GM10248 (cell line): ENCODE data around the gene TP53RK.

Experiments used
- CTCF ChIA-PET: fragments of 300-600 bp; sonication (Branson Sonifier 250); formaldehyde crosslinking; extraction: SDS; loops from one replicate; lab custom pipeline; 2021; ENCODE audit warnings: antibody characterized with exemption; lab: Yijun Ruan, JAX
- POLR2A ChIA-PET: fragments of 350-650 bp; sonication (Branson Sonifier 250); formaldehyde crosslinking; extraction: SDS; loops from one replicate; lab custom pipeline; 2020; ENCODE audit warnings: antibody characterized with exemption; lab: Yijun Ruan, JAX
- DNase-seq: peaks from one replicate; pipeline ENCODE4 v3.0.0; 2012; ENCODE audit errors: extremely low spot score
- TF ChIP-seq, protein P1 (sequence below): IDR thresholded peaks from 2 replicates; pipeline ENCODE4 v1.5.1; 2012; ENCODE audit warnings: mild to moderate bottlenecking, low read depth; ENCODE audit errors: extremely low read depth, missing control alignments, control extremely low read depth

The TP53RK gene

DNA sequence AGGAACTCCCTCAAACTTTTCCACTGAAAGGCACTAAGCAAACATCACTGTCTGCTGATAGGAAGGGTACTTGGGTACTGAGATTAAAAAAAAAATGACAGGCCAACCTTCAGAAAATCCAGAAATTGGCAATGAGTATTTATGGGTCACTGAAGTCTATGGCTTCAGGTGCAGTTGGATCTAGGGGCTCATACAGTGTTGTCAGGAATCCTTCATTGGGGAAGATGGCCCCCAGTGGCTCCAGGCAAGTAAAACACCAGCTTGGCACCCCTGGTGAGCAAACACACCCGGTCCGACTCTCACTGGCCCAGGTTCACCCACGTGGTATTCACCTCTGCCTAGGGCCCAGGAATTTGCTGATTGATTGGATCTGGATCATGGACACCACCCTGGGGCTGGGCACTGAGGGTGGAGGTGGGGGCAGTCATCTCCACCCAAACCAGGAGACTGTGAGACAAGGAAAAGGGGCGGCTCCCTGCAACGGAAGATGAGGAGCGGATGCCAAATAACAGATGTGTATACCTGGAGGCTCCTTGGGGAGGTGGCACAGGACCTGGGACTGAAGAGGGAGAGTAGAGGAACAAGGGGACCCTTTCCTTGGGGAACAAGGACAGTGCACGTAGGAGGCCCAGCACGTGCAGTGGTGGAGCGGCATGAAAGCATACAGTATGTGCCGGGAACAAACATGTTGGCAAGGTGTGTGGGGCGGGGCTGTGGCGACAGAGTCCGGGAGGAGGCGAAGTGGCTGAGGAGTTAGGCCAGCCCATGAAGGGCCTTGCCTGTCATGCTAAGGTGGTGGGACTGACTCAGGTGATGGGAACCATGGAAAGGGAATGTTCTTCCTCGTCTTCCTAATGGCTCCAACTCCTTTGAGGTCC, 25.0 kb upstream of the TP53RK start:
- DNase-seq, result no peak
- TF ChIP-seq, protein P1, sequence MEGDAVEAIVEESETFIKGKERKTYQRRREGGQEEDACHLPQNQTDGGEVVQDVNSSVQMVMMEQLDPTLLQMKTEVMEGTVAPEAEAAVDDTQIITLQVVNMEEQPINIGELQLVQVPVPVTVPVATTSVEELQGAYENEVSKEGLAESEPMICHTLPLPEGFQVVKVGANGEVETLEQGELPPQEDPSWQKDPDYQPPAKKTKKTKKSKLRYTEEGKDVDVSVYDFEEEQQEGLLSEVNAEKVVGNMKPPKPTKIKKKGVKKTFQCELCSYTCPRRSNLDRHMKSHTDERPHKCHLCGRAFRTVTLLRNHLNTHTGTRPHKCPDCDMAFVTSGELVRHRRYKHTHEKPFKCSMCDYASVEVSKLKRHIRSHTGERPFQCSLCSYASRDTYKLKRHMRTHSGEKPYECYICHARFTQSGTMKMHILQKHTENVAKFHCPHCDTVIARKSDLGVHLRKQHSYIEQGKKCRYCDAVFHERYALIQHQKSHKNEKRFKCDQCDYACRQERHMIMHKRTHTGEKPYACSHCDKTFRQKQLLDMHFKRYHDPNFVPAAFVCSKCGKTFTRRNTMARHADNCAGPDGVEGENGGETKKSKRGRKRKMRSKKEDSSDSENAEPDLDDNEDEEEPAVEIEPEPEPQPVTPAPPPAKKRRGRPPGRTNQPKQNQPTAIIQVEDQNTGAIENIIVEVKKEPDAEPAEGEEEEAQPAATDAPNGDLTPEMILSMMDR, result no peak
- POLR2A ChIA-PET, result no interaction called here
- CTCF ChIA-PET, result no interaction called here

DNA sequence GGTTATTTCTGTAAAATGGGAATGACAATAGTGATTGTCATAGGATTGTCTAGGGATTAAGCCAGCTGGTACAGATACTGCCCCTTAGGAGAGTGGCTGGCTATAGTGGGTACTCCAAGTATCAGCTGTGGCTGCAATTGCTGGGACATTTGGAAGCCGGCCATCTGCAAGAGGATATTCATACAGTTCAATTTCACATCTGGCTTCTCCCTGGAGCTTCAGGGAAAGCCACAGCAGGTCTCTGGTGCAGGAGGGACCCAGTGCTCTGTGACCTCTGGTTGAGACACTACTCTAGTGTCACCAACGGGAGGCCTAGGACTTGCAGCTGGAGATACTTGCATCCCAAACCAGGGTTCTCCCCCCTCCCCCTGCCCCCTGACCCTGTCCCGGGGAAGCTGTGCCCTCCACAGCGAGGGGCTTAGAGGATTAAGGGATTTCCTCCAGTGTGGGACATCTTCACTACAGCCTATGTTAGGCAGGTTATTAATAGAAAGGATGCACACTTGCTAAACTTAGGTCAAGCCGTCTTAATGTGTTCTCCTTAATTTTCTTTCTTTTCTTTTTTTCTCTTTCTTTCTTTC, 22.9 kb upstream of the TP53RK start:
- ChIA-PET CTCF (no interaction called here), POLR2A (no interaction called here)
- TF ChIP-seq, protein P1, result no peak
- DNase-seq, result no peak

DNA sequence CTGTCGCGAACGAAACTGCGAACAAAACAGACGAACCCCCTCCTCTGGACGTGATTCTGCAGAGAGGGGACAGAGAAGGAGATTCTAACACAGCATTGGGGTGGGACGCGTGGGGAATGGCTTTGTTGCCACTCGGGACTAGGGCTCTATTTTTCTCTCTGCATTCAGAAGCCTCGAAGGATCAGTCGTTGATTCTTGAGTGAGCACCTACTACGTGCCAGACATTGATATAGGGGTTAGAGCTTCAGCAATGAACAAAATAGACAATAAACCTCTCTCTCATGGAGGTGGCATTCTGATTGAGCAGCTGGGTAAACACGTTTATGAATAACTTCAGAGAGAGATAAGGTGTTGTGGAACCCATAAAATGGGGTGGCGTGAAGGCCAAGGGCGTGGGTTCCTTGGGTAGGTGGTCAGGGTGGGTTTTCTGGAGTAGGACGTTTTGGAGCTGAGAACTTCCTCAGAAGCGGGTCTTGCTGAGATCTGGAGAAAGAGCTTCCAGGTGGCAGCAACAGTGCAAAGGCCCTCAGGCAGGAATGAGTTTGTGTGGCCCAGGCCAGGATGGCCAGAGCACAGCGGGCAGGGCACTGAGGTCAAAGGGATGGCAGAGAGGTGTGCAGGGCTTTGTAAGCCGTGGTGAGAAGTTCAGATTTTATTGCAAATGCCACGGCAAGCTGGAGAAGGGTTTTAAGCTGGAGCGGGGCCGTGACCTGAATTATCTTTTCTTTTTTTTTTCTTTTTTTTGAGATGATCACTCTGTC, 21.1 kb upstream of the TP53RK start:
- TF ChIP-seq, protein P1, result no peak
- ChIA-PET CTCF (no interaction called here), POLR2A (interaction anchor here (0.6 kb wide), 1 partner anchor 9 kb away, joined by 3 read pairs; no protein-coding TSS in a partner anchor)
- DNase-seq, result no peak

DNA sequence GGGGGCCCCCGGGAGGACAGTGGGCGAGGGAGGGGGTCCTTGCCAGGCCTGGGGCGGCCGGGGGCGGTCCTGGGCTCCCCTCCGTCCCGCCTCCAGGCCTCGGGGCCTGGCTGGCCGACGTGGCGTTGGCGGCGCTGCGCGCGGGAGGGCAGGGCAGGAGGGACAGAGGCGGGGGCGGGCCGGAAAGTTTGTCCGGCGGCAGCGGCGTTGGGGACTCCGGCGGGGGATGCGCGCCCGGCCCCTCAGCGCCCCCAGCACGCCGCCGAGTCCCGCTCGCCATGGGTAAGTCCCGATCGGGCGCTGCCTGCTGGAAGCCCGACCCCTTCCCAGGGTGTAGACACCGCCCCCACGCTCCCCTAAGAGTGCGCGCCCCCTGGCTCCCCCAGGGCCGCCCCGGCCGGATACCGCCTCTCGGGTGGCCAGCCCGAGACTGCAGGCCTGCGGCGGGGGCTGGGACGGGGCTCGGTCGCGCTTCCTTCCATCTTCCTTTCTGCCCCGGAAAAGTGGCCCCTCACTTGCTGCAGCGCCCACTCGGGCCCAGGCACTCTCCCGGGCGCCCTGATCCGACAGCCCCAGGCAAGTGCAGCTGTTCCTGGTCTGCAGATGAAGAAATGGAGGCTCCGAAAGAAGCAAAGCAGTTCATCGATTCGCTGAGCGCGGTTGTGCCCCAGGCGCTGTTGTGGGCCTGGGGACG, 20.4 kb upstream of the TP53RK start, which contains the start of gene SLC2A10:
Gene SLC2A10 (plus strand): TSS at position 191 of the 694 bp plus-strand sequence. CDS start 88 bp downstream, at position 279.
- ChIA-PET POLR2A (no interaction called here), CTCF (interaction anchor here (0.9 kb wide), 1 partner anchor 15 kb away, joined by 3 read pairs; no protein-coding TSS in a partner anchor)
- DNase-seq, result no peak
- TF ChIP-seq, protein P1, result no peak

DNA sequence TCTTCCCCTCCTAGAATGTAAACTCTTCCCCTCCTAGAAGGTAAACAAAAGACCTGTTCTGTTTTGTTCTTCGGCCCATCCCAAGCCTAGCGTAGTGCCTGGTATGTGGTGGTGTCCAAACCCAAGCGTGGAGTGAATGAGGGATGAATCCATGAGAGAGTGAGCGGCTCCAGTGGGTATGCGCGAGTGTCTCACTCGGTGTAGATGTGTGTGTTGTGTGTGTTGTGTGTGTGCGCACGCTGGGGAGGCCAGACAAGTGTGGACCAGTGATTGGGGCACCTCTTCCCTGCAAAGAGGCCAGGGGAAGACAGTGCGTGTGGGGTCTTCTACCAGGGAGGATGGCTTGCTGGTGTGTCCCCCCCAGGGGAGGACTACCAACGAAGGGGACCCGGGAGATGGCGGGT, 19.8 kb upstream of the TP53RK start:
- DNase-seq, result no peak
- POLR2A ChIA-PET, result no interaction called here
- TF ChIP-seq, protein P1, result no peak
- CTCF ChIA-PET, result interaction anchor here (0.9 kb wide), 1 partner anchor 15 kb away, joined by 3 read pairs; no protein-coding TSS in a partner anchor
